Mammary epithelial cell (primary cell): Measurements from ENCODE around the gene POFUT2.

Experiments
- CTCF ChIP-seq, 2 donors: IDR thresholded peaks in 1 of 2; conservative IDR thresholded peaks in 1 of 2; 2 replicates each; pipeline ENCODE4 v1.5.1; 2011 to 2012; ENCODE audit warnings: inconsistent platforms in 2 of 2, low read length in 2 of 2, mild to moderate bottlenecking in 2 of 2, control low read depth in 1 of 2, low read depth in 1 of 2; ENCODE audit not compliant: insufficient read depth in 1 of 2; ENCODE audit errors: extremely low read depth in 1 of 2
- EZH2 ChIP-seq: IDR thresholded peaks from 2 replicates; pipeline ENCODE4 v1.6.1; 2012; ENCODE audit warnings: low read length, inconsistent platforms, borderline replicate concordance

GRCh38 chr21:45237401-45237800 is 50.3 kb downstream of the POFUT2 start:
- TF ChIP-seq CTCF (conservative IDR thresholded peaks at IDR 0.05 in 1 of 2, IDR thresholded peaks at IDR 0.05 in 1 of 2; ENCODE audit: extremely low read depth in 1 of 2, insufficient read depth in 1 of 2, low read depth in 1 of 2, low read length in 2 of 2), result no peak
- no peak for TF ChIP-seq EZH2
